HEK293T (cell line): ENCODE results near the gene ADGRE3.

Experiments used
- CTCF ChIA-PET: fragments of 350-600 bp; formaldehyde crosslinking; extraction: SDS; loops from one replicate; lab custom pipeline; 2021; ENCODE audit warnings: antibody characterized with exemption, inconsistent platforms; lab: Yijun Ruan, JAX
- POLR2A ChIA-PET: fragments of 350-600 bp; formaldehyde crosslinking; extraction: SDS; loops from one replicate; lab custom pipeline; 2020; ENCODE audit warnings: antibody characterized with exemption, inconsistent platforms; lab: Yijun Ruan, JAX
- DNase-seq: peaks from one replicate; pipeline ENCODE4 v3.0.0; 2012; ENCODE audit warnings: mixed read lengths; ENCODE audit errors: extremely low spot score
- ARNT ChIP-seq: fragments of 450-650 bp; IDR thresholded peaks from 2 replicates; pipeline ENCODE4 v1.6.1; 2017; ENCODE audit warnings: mild to moderate bottlenecking
- BHLHE40 ChIP-seq: fragments of 450-650 bp; IDR thresholded peaks from 2 replicates; pipeline ENCODE4 v1.6.1; 2016; ENCODE audit warnings: mild to moderate bottlenecking, moderate library complexity, borderline replicate concordance
- CTBP1 ChIP-seq: fragments of 450-650 bp; IDR thresholded peaks from 2 replicates; pipeline ENCODE4 v1.6.1; 2016; ENCODE audit warnings: borderline replicate concordance
- ELF4 ChIP-seq: fragments of 450-650 bp; IDR thresholded peaks from 2 replicates; pipeline ENCODE4 v1.6.1; 2017; ENCODE audit warnings: antibody characterized with exemption
- FOXA1 ChIP-seq: fragments of 450-650 bp; IDR thresholded peaks from 2 replicates; pipeline ENCODE4 v1.6.1; 2016; ENCODE audit warnings: mild to moderate bottlenecking
- FOXK2 ChIP-seq: fragments of 450-650 bp; IDR thresholded peaks from 2 replicates; pipeline ENCODE4 v1.6.1; 2016; ENCODE audit warnings: mild to moderate bottlenecking
- FOXM1 ChIP-seq: fragments of 450-650 bp; IDR thresholded peaks from 2 replicates; pipeline ENCODE4 v1.6.1; 2017; ENCODE audit warnings: mild to moderate bottlenecking, borderline replicate concordance
- HDGF ChIP-seq: fragments of 450-650 bp; IDR thresholded peaks from 2 replicates; pipeline ENCODE4 v1.6.1; 2017; ENCODE audit warnings: antibody characterized with exemption, borderline replicate concordance
- L3MBTL2 ChIP-seq: fragments of 450-650 bp; conservative IDR thresholded peaks from 2 replicates; pipeline ENCODE4 v1.6.1; 2016; ENCODE audit warnings: mild to moderate bottlenecking
- LEF1 ChIP-seq: fragments of 450-650 bp; IDR thresholded peaks from 2 replicates; pipeline ENCODE4 v1.6.1; 2017; ENCODE audit warnings: mild to moderate bottlenecking, borderline replicate concordance
- NFRKB ChIP-seq: fragments of 450-650 bp; IDR thresholded peaks from 2 replicates; pipeline ENCODE4 v1.6.1; 2016; ENCODE audit warnings: mild to moderate bottlenecking, moderate library complexity
- PKNOX1 ChIP-seq: fragments of 450-650 bp; IDR thresholded peaks from 2 replicates; pipeline ENCODE4 v1.6.1; 2016
- SP1 ChIP-seq: fragments of 450-650 bp; IDR thresholded peaks from 2 replicates; pipeline ENCODE4 v1.6.1; 2017
- SUZ12 ChIP-seq: fragments of 450-650 bp; IDR thresholded peaks from 2 replicates; pipeline ENCODE4 v1.6.1; 2016; ENCODE audit warnings: mild to moderate bottlenecking
- TARDBP ChIP-seq: fragments of 450-650 bp; IDR thresholded peaks from 2 replicates; pipeline ENCODE4 v1.6.1; 2016
- ZNF384 ChIP-seq: fragments of 450-650 bp; IDR thresholded peaks from 2 replicates; pipeline ENCODE4 v1.6.1; 2016

Gene ADGRE3

GRCh38 chr19:14676762-14677161 is 2.1 kb upstream of the ADGRE3 start:
- DNase-seq = no peak
- POLR2A ChIA-PET = interaction anchor here (0.6 kb wide), 1 partner anchor 1508 kb away, joined by 3 read pairs; the partner anchor contains the start of gene FAM32A
- TF ChIP-seq FOXA1 = no peak
- TF ChIP-seq TARDBP = no peak
- no peak for TF ChIP-seq SP1
- CTCF ChIA-PET = no interaction called here

GRCh38 chr19:14673088-14673487 is 1.6 kb downstream of the ADGRE3 start:
- POLR2A ChIA-PET = no interaction called here
- TF ChIP-seq SP1 (no peak), FOXK2 (no peak), HDGF (no peak), ZNF384 (no peak), LEF1 (no peak), PKNOX1 (no peak), SUZ12 (no peak), CTBP1 (no peak), ARNT (no peak), BHLHE40 (no peak), FOXA1 (no peak), ELF4 (no peak), L3MBTL2 (no peak), TARDBP (no peak), NFRKB (no peak), FOXM1 (no peak)
- CTCF ChIA-PET = interaction anchor here (0.9 kb wide), 1 partner anchor 12 kb away, joined by 3 read pairs; no protein-coding TSS in a partner anchor

GRCh38 chr19:14672188-14672872 is 2.3 kb downstream of the ADGRE3 start:
- no peak for TF ChIP-seq TARDBP
- TF ChIP-seq FOXA1 = no peak
- TF ChIP-seq ZNF384 = no peak
- no peak for TF ChIP-seq FOXM1
- no peak for TF ChIP-seq SUZ12
- TF ChIP-seq CTBP1 = no peak
- TF ChIP-seq SP1 = no peak
- no peak for TF ChIP-seq HDGF
- no peak for TF ChIP-seq PKNOX1
- TF ChIP-seq BHLHE40 = no peak
- no peak for TF ChIP-seq L3MBTL2
- TF ChIP-seq NFRKB = no peak
- no peak for TF ChIP-seq ELF4
- no peak for TF ChIP-seq ARNT
- no peak for TF ChIP-seq FOXK2
- CTCF ChIA-PET = interaction anchor here (0.9 kb wide), 1 partner anchor 13 kb away, joined by 3 read pairs; no protein-coding TSS in a partner anchor
- POLR2A ChIA-PET = no interaction called here
- no peak for DNase-seq

More at GRCh38 chr19:14673088-14673487, 1.6 kb downstream of the ADGRE3 start:
- DNase-seq = no peak

- CTCF ChIA-PET = no interaction called here
- POLR2A ChIA-PET = no interaction called here
- DNase-seq = no peak
- TF ChIP-seq FOXM1 (no peak), CTBP1 (no peak), HDGF (no peak), BHLHE40 (no peak), ARNT (no peak), FOXK2 (no peak), TARDBP (no peak), SP1 (no peak), FOXA1 (no peak), L3MBTL2 (no peak), SUZ12 (no peak), PKNOX1 (no peak), NFRKB (no peak), LEF1 (no peak), ELF4 (no peak)
Measured at GRCh38 chr19:14670408-14670807, 4.2 kb downstream of the ADGRE3 start.

GRCh38 chr19:14669940-14670339 is 4.7 kb downstream of the ADGRE3 start:
- no peak for TF ChIP-seq ZNF384
- no peak for TF ChIP-seq LEF1
- ChIA-PET CTCF (no interaction called here), POLR2A (no interaction called here)
- DNase-seq = no peak

- ChIA-PET POLR2A (no interaction called here), CTCF (no interaction called here)
- TF ChIP-seq BHLHE40 = no peak
- no peak for TF ChIP-seq ARNT
- no peak for TF ChIP-seq L3MBTL2
- no peak for TF ChIP-seq TARDBP
- TF ChIP-seq ELF4 = no peak
- no peak for TF ChIP-seq CTBP1
- no peak for TF ChIP-seq SP1
- TF ChIP-seq FOXM1 = no peak
- TF ChIP-seq NFRKB = no peak
- no peak for DNase-seq
Measured at GRCh38 chr19:14661372-14661924, 13.2 kb downstream of the ADGRE3 start.
